HG03060 (cell line): ENCODE data around the gene CSRP1.
"Not testable (repeated sequence)": the region's sequence is repeated elsewhere in the genome, so short reads cannot be mapped to it uniquely, and the experiment has no call there.

Source experiments
- ATAC-seq: cut with Tn5 transposase; IDR thresholded peaks from one replicate; pipeline ENCODE4 v1.9.1; 2021; ENCODE audit warnings: low read depth, moderate number of reproducible peaks; ENCODE audit not compliant: unreplicated experiment

Gene CSRP1

DNA sequence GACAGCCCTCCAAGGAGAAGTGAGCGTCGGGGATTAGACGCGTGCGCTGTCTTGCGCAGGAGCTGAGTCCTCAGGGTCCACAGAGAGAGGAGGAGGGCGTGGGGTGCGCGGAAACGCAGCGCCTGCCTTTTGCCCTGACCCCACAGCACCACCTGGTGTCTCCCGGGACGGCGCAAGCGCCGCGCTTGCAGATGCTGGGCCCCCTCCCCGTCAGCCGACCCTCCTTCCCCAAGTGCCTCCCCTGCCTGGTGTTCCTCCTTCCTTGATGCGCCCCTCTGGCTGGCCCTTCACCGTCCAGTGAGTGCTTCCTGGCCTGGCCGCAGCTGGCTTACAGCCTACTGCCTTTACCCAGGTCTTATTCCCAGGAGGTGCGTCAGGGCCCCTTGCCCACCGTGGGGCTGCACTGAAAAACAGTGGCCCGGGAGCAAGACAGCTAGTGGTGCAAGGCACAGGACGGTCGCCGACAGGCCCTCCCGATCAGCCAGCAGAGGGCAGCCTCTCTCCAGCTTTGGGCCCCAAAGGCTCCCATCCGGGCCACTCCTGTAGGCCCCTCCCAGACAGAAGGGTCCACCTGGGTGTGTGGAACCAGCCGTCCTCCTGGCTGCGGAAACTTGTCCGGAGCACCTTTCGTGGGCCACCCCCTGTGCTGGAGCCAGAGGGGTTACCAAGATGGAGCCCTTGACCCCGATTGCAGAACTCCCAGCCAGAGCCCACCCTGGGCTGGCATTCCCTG is 25.0 kb downstream of the CSRP1 start:
- ATAC-seq = peak; percentile 40

DNA sequence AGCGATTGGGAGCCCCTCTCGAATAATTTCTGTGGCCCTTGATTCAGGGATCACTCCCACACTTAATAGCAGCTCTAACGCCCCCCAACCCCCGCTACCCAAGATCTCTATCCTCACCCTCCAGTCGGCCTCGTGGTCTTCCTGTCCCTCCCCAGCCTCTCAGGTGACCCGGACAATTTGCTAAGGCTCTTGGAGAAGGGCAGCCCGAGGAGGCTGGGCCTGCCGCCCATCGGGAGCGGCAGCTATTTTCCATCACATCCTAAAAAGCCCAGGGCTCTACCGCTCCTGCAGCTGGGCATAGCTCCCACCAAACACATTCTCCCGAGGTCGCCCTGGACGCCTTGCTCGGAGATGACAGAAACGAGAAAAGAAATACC is 25.9 kb downstream of the CSRP1 start:
- ATAC-seq = no peak

GRCh38 chr1:201480231-201481003 is 26.5 kb downstream of the CSRP1 start:
- ATAC-seq = no peak

GRCh38 chr1:201479201-201479730 is 27.7 kb downstream of the CSRP1 start:
- no peak for ATAC-seq

- not testable (repeated sequence) for ATAC-seq
Measured at GRCh38 chr1:201478666-201479065, 28.3 kb downstream of the CSRP1 start.

- no peak for ATAC-seq
Measured at GRCh38 chr1:201476670-201477344, 30.1 kb downstream of the CSRP1 start.

- ATAC-seq = no peak
Measured at GRCh38 chr1:201475915-201476669, 30.8 kb downstream of the CSRP1 start.

DNA sequence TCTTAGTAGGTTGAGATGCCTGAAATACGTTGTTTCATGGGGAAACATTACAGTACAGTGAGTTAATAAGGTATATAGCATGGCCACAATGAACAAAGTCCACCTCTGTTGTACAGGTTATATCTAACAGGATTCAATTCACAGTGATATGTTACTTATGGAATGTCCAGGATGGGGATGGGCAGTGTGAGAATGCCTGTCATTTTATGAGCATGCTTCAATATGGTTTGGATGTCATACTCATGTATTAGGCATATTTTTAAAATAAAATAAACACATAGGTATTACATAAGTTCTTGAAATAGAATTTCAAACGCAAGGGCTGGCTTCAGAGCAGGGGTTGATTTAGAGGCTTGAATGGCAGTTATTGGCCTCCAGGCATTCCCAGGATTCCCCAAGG is 31.8 kb downstream of the CSRP1 start:
- ATAC-seq = no peak

DNA sequence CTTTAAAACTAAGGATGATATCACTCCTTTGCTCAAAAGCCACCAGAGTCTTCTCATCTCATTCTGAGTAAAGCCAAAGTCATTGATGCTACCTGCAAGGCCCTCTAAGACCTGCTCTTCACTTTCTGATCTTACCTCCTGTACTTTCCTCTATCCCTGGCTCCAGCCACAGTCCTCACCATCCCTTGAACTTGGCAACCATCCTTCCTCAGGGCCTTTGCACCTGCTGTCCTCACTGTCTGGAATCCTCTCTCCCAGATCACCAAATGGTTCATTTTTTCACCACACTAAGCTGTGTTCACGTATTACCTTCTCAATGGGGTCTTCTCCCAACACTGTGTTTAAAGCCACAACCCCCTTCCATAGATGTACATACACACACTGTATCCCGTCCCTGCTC is 33.6 kb downstream of the CSRP1 start:
- ATAC-seq = no peak

DNA sequence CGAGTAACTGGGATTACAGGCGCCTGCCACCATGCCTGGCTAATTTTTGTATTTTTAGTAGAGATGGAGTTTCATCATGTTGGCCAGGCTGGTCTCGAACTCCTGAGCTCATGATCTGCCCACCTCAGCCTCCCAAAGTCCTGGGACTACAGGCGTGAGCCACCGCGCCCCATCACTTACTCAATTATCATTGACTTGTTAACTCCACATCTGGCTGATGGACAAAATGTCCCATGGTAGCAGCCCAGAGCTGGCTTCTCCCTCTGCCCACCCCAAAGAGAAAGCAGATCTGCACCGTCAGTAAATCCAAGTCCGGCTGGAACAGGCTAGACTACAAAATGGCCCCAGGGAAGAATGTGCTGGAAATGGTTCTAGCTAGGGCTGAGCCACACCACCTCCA is 34.6 kb downstream of the CSRP1 start:
- ATAC-seq = not testable (repeated sequence)

DNA sequence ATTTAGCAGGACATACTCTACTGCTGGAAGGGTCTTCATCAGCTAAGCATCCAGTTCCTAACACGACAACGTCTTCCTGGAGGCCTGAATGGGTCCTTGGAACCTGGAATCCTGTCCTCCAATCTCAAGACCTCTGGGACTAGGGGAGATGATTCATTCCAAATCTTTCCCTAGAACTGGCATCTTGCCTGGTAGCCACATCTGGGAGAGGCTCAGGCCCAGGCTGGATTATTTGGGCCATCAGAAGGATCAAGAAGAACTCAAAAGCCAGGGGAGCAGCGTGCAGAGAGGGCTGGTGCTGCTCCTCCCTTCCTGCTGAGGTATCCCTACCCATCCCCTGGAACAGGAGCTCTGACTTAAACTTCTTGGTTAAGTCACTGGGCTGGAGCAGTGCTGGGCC is 35.2 kb downstream of the CSRP1 start:
- ATAC-seq = no peak

- no peak for ATAC-seq
Measured at GRCh38 chr1:201470581-201470980, 36.3 kb downstream of the CSRP1 start.

- no peak for ATAC-seq
Measured at GRCh38 chr1:201469645-201470074, 37.3 kb downstream of the CSRP1 start.

DNA sequence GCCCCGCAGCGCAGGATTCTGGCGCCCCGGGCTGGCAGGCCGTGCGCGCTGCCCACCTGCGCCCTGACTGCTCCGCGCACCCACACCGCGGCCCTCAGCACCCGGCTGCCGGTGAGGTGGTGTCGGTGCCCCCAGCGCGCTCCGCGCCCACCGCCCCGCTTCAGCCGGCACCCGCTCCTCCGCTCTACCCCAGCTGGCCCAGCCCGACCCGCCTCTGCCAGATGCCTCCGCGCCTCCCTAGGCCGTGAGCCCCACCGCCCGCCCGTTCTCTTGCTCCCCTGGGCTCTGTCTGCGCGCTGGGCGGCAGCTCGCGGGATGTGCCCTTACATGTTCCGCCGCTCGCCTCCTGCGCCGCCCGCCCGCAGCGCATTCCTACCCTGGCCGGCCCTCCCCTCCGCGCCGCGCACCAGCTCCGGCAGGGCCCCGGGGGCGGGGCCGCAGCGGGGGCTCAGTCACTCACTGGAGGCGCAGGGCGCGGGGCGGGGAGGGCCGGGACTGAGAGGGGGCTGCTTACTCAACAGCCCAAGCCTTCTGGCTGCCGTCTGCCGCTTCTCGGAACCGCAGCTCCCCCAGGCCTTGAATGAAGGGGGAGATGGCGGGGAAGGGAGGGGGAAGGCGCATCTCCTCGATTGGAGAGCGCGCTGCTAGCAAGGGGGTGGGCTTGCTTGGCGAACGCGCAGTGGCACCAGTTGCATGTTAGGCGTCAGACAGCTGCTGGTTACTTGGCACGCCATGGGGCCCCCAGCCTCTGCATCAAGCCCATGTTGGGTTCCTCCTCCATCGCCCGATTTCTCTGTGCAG is 37.9 kb downstream of the CSRP1 start, which contains the start of gene PHLDA3:
Gene PHLDA3, minus strand, starts transcription at position 345 of the 801 bp plus-strand sequence. CDS start 402 bp downstream, outside the sequence.
- ATAC-seq = no peak

DNA sequence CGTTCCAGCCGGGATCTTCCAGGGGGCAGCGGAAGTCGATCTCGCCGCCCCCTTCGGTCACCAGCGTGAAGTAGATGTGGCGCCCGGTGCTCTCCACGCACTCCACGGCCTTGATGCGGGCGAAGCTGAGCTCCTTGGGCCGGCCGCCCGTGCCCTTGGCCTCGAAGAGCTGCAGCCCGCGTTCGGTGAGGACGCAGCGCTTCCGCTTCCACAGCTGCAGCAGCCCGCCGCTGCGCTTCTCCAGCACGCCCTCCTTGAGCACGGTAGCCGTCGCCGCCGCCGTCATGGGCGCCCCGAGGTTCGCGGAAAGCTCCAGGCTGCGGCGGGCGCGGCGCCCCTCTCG is 38.5 kb downstream of the CSRP1 start:
- no peak for ATAC-seq

- ATAC-seq = no peak
Measured at GRCh38 chr1:201466492-201466891, 40.4 kb downstream of the CSRP1 start.

GRCh38 chr1:201465698-201466290 is 41.1 kb downstream of the CSRP1 start:
- ATAC-seq = no peak

DNA sequence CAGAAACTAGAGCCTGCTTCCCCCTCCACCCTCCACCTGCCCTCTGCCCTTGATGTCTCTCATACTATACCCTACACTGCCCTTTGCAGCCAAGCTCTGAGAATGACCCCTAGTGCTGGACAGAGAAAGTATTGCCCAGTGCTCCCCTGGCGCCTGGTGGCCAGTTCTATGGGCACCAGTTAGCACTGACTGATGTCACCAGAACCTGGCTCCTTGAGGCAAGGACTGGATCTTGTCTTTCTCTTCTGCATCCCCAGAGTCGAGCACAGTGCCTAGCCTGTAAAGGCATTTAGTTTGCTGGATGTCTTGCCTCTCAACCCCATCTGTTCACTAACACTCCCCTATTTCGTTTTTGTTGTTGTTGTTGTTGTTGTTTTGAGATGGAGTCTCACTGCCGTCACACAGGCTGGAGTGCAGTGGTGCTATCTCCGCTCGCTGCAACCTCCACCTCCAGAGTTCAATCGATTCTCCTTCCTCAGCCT is 43.8 kb downstream of the CSRP1 start:
- no peak for ATAC-seq
